ENCODE data around the gene COL15A1.

COL15A1 gene

GRCh38 chr9:99040911-99041582 is 97.3 kb downstream of the COL15A1 start:
- no peak for DNase-seq

GRCh38 chr9:99041618-99042017 is 97.9 kb downstream of the COL15A1 start:
- DNase-seq: no peak

DNA sequence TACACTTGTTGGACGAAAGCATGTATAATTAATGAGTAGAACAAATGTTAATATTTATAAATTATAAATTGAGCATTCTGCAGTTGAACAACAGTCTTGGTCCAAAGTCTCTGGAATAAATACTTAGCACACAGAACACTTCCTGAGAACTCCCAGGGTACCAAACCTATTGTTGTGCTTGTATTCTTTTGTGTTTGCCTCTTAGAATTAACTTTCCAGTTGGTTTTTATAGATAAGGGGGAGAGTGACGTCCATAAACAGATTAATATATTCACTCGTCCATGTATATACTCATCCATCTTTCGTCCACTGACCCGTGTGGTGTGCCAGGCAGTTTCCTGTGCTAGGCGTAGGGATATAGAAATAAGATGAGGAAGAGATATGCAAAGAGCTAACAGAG is 98.9 kb downstream of the COL15A1 start:
- DNase-seq: no peak

DNA sequence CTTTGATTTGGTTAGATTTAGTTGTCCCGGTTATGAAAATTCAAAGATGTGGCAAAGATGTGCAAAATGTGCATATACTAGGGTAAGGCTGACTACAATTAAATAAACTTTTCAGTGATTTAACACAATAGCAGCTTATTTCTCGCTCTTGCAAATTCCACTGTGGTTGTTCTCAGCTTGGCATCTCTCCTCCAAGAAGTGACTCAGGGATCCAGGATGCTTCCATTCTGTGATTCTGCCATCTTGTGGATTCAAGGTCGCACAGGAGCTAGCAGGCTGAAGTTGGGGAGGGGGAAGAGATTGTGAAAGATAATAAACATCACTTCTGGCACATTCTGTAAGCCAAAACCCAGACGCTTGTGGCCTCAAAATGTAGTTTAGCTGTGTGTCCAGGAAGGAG is 101.1 kb downstream of the COL15A1 start:
- DNase-seq: no peak

GRCh38 chr9:99046068-99046467 is 102.4 kb downstream of the COL15A1 start:
- DNase-seq: no peak

- no peak for DNase-seq
Measured at GRCh38 chr9:99046542-99047071, 102.9 kb downstream of the COL15A1 start.

GRCh38 chr9:99049228-99049627 is 105.5 kb downstream of the COL15A1 start:
- no peak for DNase-seq

- DNase-seq: no peak
Measured at GRCh38 chr9:99049641-99050040, 105.9 kb downstream of the COL15A1 start.

- DNase-seq: no peak
Measured at GRCh38 chr9:99050292-99050911, 106.7 kb downstream of the COL15A1 start.

GRCh38 chr9:99050924-99051323 is 107.2 kb downstream of the COL15A1 start:
- DNase-seq: no peak

DNA sequence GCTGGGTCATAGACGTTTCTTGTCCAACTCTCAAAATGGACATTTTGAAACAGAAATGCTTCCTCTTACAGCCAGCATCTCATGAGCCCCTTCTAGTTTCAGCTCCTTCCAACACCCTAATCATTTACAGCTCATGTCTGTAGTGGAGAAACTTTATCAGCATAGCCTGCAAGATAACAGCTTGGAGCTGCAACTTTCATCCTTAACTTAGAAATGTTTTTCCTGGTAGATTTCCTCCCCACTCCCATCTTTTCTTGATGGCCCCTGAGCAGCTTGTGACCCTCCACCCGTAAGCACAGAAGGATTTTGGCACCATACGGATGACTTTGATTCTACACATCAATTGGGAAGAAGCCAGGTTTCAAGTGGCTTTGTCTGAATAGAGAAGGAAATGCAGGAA is 107.7 kb downstream of the COL15A1 start:
- DNase-seq: no peak

DNA sequence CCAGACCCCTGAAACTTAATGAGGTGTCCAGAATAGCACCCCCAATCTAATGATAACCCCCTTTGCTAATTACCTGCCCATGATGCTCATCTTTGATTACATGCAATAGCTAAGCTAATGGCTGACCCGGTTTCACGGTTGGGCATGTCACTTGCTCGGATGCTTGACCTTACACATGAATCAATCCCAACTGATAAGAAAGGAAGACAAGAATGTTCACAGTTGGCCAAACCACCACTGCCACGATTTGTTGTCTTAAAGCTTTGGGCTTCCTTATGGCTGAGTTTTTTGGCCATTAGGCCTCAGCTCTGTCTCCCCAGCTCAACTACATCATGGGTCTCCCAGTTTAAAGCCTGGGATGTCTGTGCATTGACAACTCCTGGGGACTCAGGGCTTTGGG is 108.1 kb downstream of the COL15A1 start:
- no peak for DNase-seq

DNA sequence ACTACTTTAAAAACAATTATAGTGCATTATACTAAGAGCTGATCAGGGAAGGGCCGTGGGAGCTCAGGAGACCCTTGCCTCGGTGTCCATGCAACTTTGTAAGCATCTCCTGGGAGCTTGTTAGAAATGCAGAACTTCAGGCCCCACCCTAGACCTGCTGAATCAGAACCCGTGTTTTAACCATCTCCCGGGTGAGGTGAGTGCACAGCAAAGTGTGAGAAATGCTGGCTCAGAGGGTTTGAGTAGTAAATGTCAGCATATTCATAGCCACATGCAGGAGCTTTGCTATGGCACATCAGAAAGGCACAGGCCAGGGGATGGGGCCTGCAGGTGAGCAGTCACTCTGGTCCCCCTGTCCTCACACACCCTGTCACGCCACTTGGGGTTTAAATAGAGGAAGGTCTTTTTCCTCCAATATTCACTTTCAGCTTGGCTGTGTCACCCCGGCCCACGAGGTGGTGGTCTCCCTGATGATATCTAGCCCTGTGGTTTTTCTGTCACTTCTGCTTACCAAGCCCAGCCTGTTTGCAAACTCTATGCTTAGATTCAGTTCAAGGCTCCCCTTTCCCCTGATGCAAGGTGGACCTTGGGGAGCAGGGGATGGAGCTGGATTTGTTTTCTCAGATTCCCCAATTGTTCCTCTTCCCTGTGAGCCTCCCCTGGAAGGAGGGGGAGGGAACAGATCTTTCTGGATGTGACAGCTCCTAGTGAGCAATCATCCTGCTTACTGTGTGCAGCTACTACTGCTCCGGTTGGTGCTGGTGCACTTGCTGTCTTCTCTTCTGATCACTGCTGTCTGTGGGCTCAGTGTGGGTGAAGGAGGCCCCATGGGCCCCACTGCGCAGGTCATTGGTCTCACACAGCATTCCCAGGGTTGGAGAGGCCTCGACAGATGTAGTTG is 109.4 kb downstream of the COL15A1 start:
- DNase-seq: no peak

- no peak for DNase-seq
Measured at GRCh38 chr9:99054581-99054980, 110.9 kb downstream of the COL15A1 start.

GRCh38 chr9:99055384-99055783 is 111.7 kb downstream of the COL15A1 start:
- no peak for DNase-seq

GRCh38 chr9:99056186-99056585 is 112.5 kb downstream of the COL15A1 start:
- no peak for DNase-seq

DNA sequence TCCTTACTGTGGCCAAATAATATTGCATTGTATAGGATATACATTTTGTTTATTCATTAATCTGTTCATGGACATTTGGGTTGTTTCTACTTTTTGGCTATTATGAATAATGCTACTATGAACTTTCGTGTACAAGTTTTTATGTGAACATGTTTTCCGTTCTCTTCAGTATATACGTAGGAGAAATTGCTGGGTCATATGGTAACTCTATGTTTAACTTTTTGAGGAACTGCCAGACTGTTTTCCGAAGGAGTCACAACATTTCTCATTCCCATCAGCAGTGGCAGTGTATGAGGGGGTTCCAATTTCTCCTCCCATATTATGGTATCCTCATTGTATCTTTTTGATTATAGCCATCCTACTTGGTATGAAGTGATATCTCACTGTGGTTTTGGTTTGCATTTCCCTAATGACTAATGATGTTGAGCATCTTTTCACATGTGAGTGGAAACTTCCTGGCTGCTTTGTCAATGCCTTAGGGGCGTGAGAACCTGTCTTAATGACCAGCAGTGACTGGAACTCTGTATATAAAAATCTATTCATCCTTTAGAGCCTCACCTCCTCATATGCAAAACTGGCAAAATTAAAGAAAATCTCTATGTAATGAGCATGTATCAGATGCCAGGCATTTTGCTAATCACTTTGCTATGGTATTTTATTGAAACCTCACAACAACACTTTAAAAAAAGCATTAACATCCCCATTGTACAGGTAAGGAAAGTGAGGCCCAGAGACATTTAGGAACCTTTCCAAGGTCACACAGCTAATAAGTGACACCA is 113.4 kb downstream of the COL15A1 start:
- DNase-seq: no peak

- peak; percentile 82 for DNase-seq
Measured at GRCh38 chr9:99057665-99058625, 114.2 kb downstream of the COL15A1 start.

GRCh38 chr9:99058964-99059921 is 115.5 kb downstream of the COL15A1 start:
- no peak for DNase-seq

DNA sequence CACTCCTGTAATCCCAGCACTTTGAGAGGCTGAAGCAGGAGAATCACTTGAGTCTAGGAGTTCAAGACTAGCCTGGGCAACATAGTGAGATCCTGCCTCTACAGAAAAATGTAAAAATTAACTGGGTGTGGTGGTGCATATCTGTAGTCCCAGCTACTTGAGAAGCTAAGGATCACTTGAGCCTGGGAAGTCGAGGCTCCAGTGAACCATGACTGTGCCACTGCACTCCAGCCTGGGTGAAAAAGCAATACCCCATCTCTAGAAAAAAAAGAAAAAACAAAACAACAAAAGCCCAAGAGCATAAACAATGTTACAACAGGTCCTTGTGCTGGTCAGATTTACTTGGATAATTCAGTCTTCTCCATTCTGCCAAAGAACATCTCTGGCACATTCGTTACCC is 116.9 kb downstream of the COL15A1 start:
- no peak for DNase-seq

Measured in activated CD8-positive, alpha-beta memory T cell treated with anti-CD3 and anti-CD28 coated beads for 24 hours (primary cell).